Endothelial cell of umbilical vein (primary cell): ENCODE data around the gene OPCML. TPM values are rescaled to one million over a fixed set of nuclear protein-coding genes. Genes with fewer than 3 reads are reported as not detected.

ENCODE experiments used
- BruUV-seq: library from RNA; stranded (reverse); fragments of 400-500 nt; replicated peaks from 2 replicates; lab custom pipeline; 2021; lab: Mats Ljungman, UMichigan
- CTCF ChIA-PET: fragments of 300-600, 350-600 bp; sonication (Branson Sonifier 250); formaldehyde crosslinking; loops from one replicate; lab custom pipeline; 2021; ENCODE audit warnings: antibody characterized with exemption, inconsistent platforms; lab: Charles Lee
- POLR2A ChIA-PET: fragments of 300-600, 350-600 bp; sonication (Branson Sonifier 250); formaldehyde crosslinking; loops from one replicate; lab custom pipeline; 2021; ENCODE audit warnings: antibody characterized with exemption, inconsistent platforms; lab: Charles Lee
- DNase-seq: peaks from one replicate; pipeline ENCODE4 v3.0.0-alpha.2; 2011; ENCODE audit warnings: low read depth, low spot score
- FAIRE-seq: peaks from 2 replicates; lab custom pipeline; 2011; peaks lifted over from hg19 to GRCh38; lab: Jason Lieb, UNC
- H2AFZ ChIP-seq: 2 replicates; pipeline ENCODE4 v1.6.0; 2012; ENCODE audit warnings: low read depth, low read length, control low read depth, inconsistent platforms
- H3K27ac ChIP-seq: 2 replicates; pipeline ENCODE4 v1.5.1; 2011; ENCODE audit warnings: low read depth, mild to moderate bottlenecking, control low read depth, low read length, moderate library complexity; ENCODE audit not compliant: insufficient read depth
- H3K27me3 ChIP-seq, 2 experiments: 2 replicates each; pipeline versions ENCODE4 v1.6.0 to v1.6.1; 2011; ENCODE audit warnings: low read length in 2 of 2, mixed read lengths in 1 of 2; ENCODE audit not compliant: control insufficient read depth in 2 of 2, insufficient read depth in 2 of 2
- H3K36me3 ChIP-seq, 2 experiments: 2 replicates in 1 of 2; 3 replicates in 1 of 2; pipeline ENCODE4 v1.5.1; 2011; ENCODE audit warnings: low read length in 2 of 2, mild to moderate bottlenecking in 1 of 2, moderate library complexity in 1 of 2; ENCODE audit not compliant: control insufficient read depth in 2 of 2, insufficient read depth in 2 of 2; ENCODE audit errors: extremely low read depth in 1 of 2
- H3K4me1 ChIP-seq: 3 replicates; pipeline ENCODE4 v1.5.1; 2011; ENCODE audit warnings: mild to moderate bottlenecking, low read length; ENCODE audit not compliant: control insufficient read depth, insufficient read depth; ENCODE audit errors: extremely low read depth
- H3K4me2 ChIP-seq: 2 replicates; pipeline ENCODE4 v1.6.1; 2011; ENCODE audit warnings: low read length, control low read depth, mixed read lengths; ENCODE audit not compliant: insufficient read depth
- H3K4me3 ChIP-seq, 3 experiments: fragments of 200-600 bp in 1 of 3; sonication (generic), shearing (Covaris generic) in 1 of 3; replicated peaks in 1 of 3; 2 replicates each; pipeline ENCODE4 v1.5.1; 2011 to 2016; ENCODE audit warnings: control low read depth in 3 of 3, low read length in 3 of 3, mild to moderate bottlenecking in 2 of 3, inconsistent platforms in 1 of 3, low read depth in 1 of 3, moderate library complexity in 1 of 3; ENCODE audit not compliant: insufficient read depth in 1 of 3
- H3K79me2 ChIP-seq: 2 replicates; pipeline ENCODE4 v1.6.0; 2012; ENCODE audit warnings: low read length, inconsistent platforms; ENCODE audit not compliant: control insufficient read depth, insufficient read depth
- H3K9ac ChIP-seq: replicated peaks from 2 replicates; pipeline ENCODE3; 2011; ENCODE audit warnings: low read length, control low read depth; ENCODE audit not compliant: insufficient read depth; ENCODE audit errors: extremely low read depth
- H3K9me1 ChIP-seq: replicated peaks from 3 replicates; pipeline ENCODE4 v1.6.0; 2011; ENCODE audit warnings: mild to moderate bottlenecking, low read length; ENCODE audit not compliant: control insufficient read depth, insufficient read depth; ENCODE audit errors: extremely low read depth
- H3K9me3 ChIP-seq: replicated peaks from 2 replicates; pipeline ENCODE4 v1.5.1; 2012; ENCODE audit warnings: low read length, inconsistent platforms; ENCODE audit not compliant: control insufficient read depth, insufficient read depth
- H4K20me1 ChIP-seq: replicated peaks from 2 replicates; pipeline ENCODE3; 2011; ENCODE audit warnings: mild to moderate bottlenecking, low read length; ENCODE audit not compliant: control insufficient read depth, insufficient read depth; ENCODE audit errors: extremely low read depth
- CTCF ChIP-seq, 2 donors: IDR thresholded peaks; 1 replicate in 1 of 2; 2 replicates in 1 of 2; pipeline ENCODE4 v1.5.1; 2011; ENCODE audit warnings: low read length in 2 of 2, mild to moderate bottlenecking in 2 of 2, moderate library complexity in 2 of 2, control low read depth in 1 of 2, inconsistent platforms in 1 of 2, low read depth in 1 of 2; ENCODE audit not compliant: insufficient read depth in 1 of 2; ENCODE audit errors: extremely low read depth in 1 of 2
- EZH2 ChIP-seq: IDR thresholded peaks from 2 replicates; pipeline ENCODE4 v1.6.1; 2012; ENCODE audit warnings: borderline replicate concordance, low read depth, mild to moderate bottlenecking, moderate library complexity, low read length, inconsistent platforms; ENCODE audit not compliant: severe bottlenecking
- FOS ChIP-seq: IDR thresholded peaks from 2 replicates; pipeline ENCODE4 v1.6.1; 2011; ENCODE audit warnings: mild to moderate bottlenecking, low read length, moderate library complexity, borderline replicate concordance; ENCODE audit not compliant: insufficient read depth
- GATA2 ChIP-seq: IDR thresholded peaks from 2 replicates; pipeline ENCODE4 v1.7.0; 2011; ENCODE audit warnings: low read depth, mild to moderate bottlenecking, moderate library complexity, mixed read lengths, low read length; ENCODE audit not compliant: insufficient read length, insufficient read depth
- JUN ChIP-seq: IDR thresholded peaks from 2 replicates; pipeline ENCODE4 v1.6.1; 2011; ENCODE audit warnings: borderline replicate concordance, low read depth; ENCODE audit not compliant: insufficient read length, insufficient read depth
- MAX ChIP-seq: IDR thresholded peaks from 2 replicates; pipeline ENCODE4 v1.6.1; 2011; ENCODE audit not compliant: insufficient read depth, insufficient read length
- MYC ChIP-seq: IDR thresholded peaks from one replicate; pipeline ENCODE4 v1.6.1; 2011; ENCODE audit warnings: mild to moderate bottlenecking, low read depth, low read length
- POLR2A ChIP-seq: IDR thresholded peaks from 2 replicates; pipeline ENCODE4 v1.6.1; 2012; ENCODE audit warnings: low read depth, mild to moderate bottlenecking, control low read depth, low read length
- POLR2AphosphoS5 ChIP-seq: IDR thresholded peaks from 2 replicates; pipeline ENCODE4 v1.6.1; 2012; ENCODE audit warnings: low read depth, mild to moderate bottlenecking, control low read depth, low read length, moderate library complexity; ENCODE audit not compliant: insufficient read depth
- dilution Hi-C: fragments of 300-500 bp; cut with MboI; formaldehyde crosslinking; loops from one replicate; pipeline ENCODE4 v1.15.0; 2019; ENCODE audit warnings: low sequenced_read_pairs; ENCODE audit not compliant: extremely low pct_ligation_motif_present
- intact Hi-C: fragments of 100-400 bp; cut with micrococcal nuclease; formaldehyde crosslinking; loops from one replicate; pipeline ENCODE4 v1.10.0; 2022
- polyA plus RNA-seq, 4 experiments: library from polyadenylated mRNA; depleted of rRNA in 3 of 4; stranded (reverse) in 3 of 4; unstranded in 1 of 4; fragments of >200 nt; gene quantifications; 2 replicates each; pipeline versions ENCODE4 v1.2.1 to v1.2.3, GENCODE V29; 2011 to 2012; ENCODE audit warnings: missing spikeins in 1 of 4
- total RNA-seq: library from RNA; stranded (reverse); gene quantifications from 2 replicates; pipeline ENCODE4 v1.2.3, GENCODE V29; 2021

OPCML gene
- total and polyA plus RNA-seq, 2 donors (not counting 3 experiments of a cell fraction or from before 2014, with no cell fraction given) = not detected

- ChIA-PET POLR2A (no interaction called here), CTCF (no interaction called here)
- Histone ChIP-seq H3K79me2 (no peaks in the 10 kb centered on the region), H3K4me2 (no peak overlapping the region), H3K27ac (no peak overlapping the region), H2AFZ (no peak overlapping the region), H3K9me3 (peaks cover 5% of the 10 kb centered on the region), H3K9me1 (no peaks in the 10 kb centered on the region), H3K36me3 (no peaks in the 10 kb centered on the region), H3K9ac (no peak overlapping the region), H4K20me1 (no peaks in the 10 kb centered on the region), H3K4me3 (no peak overlapping the region), H3K4me1 (no peaks in the 10 kb centered on the region), H3K27me3 (no peaks in the 10 kb centered on the region)
- intact Hi-C loops (no loop called here), dilution Hi-C loops (no loop called here)
- no TSS peak for BruUV-seq
- FAIRE-seq = no peak
- TF ChIP-seq EZH2 = no peak
- no peak for TF ChIP-seq POLR2AphosphoS5
- no peak for TF ChIP-seq MYC
- no peak for TF ChIP-seq JUN
- no peak for TF ChIP-seq FOS
- TF ChIP-seq MAX = no peak
- DNase-seq = no peak
Observed at GRCh38 chr11:133024301-133024700, 508.0 kb downstream of the OPCML start.

- no peaks in the 10 kb centered on the region for H3K79me2 ChIP-seq
- H3K9me1 ChIP-seq = no peaks in the 10 kb centered on the region
- FAIRE-seq (no peak), DNase-seq (no peak)
- no peak overlapping the region for H3K9ac ChIP-seq
- no peak overlapping the region for H3K27ac ChIP-seq
- no peaks in the 10 kb centered on the region for H4K20me1 ChIP-seq
- no peaks in the 10 kb centered on the region for H3K4me1 ChIP-seq
- dilution Hi-C loops = no loop called here
- H3K9me3 ChIP-seq = peaks cover 5% of the 10 kb centered on the region
- no TSS peak for BruUV-seq
- H3K27me3 ChIP-seq = no peaks in the 10 kb centered on the region
- POLR2A ChIA-PET = no interaction called here
- CTCF ChIA-PET = no interaction called here
- no peaks in the 10 kb centered on the region for H3K36me3 ChIP-seq
- no peak overlapping the region for H3K4me2 ChIP-seq
- no peak overlapping the region for H3K4me3 ChIP-seq
- no peak for TF ChIP-seq POLR2A
- no peak for TF ChIP-seq CTCF (IDR thresholded peaks at IDR 0.05; ENCODE audit: extremely low read depth in 1 of 2, insufficient read depth in 1 of 2, low read depth in 1 of 2, low read length in 2 of 2)
- TF ChIP-seq EZH2 = no peak
- TF ChIP-seq FOS = no peak
- TF ChIP-seq JUN = no peak
- no peak for TF ChIP-seq MYC
- no peak for TF ChIP-seq POLR2AphosphoS5
- TF ChIP-seq GATA2 = no peak
- TF ChIP-seq MAX = no peak
- intact Hi-C loops = no loop called here
- no peak overlapping the region for H2AFZ ChIP-seq
Observed at GRCh38 chr11:133023232-133023631, 509.1 kb downstream of the OPCML start.
